Measurements from ENCODE around the gene MRPL11. TPM values are rescaled to one million over a fixed set of nuclear protein-coding genes. Genes with fewer than 3 reads are reported as not detected.

Gene MRPL11
- total and polyA plus RNA-seq, 2 of the 13 experiments (the other 11 are each of a cell fraction or from before 2014, with no cell fraction given) = 72.9 to 176 TPM

GRCh38 chr11:66418168-66418985 lies 20.3 kb downstream of the MRPL11 start (continued):
- peak; percentile 87 for TF ChIP-seq NFKB2 (CRISPR knock-in tag; IDR thresholded peaks at IDR 0.05; ENCODE audit: borderline replicate concordance)
- TF ChIP-seq ZNF879 (CRISPR knock-in tag; IDR thresholded peaks at IDR 0.05) = no peak
- peak; percentile 73 for TF ChIP-seq ZNF781 (CRISPR knock-in tag; IDR thresholded peaks at IDR 0.05; ENCODE audit: borderline replicate concordance, not compliant biosample characterization)
- no peak for TF ChIP-seq ZNF501 (CRISPR knock-in tag; IDR thresholded peaks at IDR 0.05)
- no peak for TF ChIP-seq DPF2 (CRISPR knock-in tag; IDR thresholded peaks at IDR 0.05; ENCODE audit: borderline replicate concordance, low read depth)
- peak; percentile 55; the same call in 1 of the 2 replicates for TF ChIP-seq ZNF878 (CRISPR knock-in tag; IDR thresholded peaks at IDR 0.05)
- no peak; the same call in 1 of the 2 replicates for TF ChIP-seq ZNF446 (CRISPR knock-in tag; IDR thresholded peaks at IDR 0.05)
- no peak for TF ChIP-seq RBM39 (IDR thresholded peaks at IDR 0.05; ENCODE audit: low read depth, low read length, poor library complexity, severe bottlenecking)
- TF ChIP-seq YEATS2 (CRISPR knock-in tag; IDR thresholded peaks at IDR 0.05; ENCODE audit: borderline replicate concordance) = peak; percentile 58; the same call in 1 of the 2 replicates
- TF ChIP-seq ZNF615 (CRISPR knock-in tag; IDR thresholded peaks at IDR 0.05; ENCODE audit: borderline replicate concordance) = no peak
- no peak for TF ChIP-seq ZNF770 (CRISPR knock-in tag; IDR thresholded peaks at IDR 0.05)
- TF ChIP-seq KLF16 (CRISPR knock-in tag; IDR thresholded peaks at IDR 0.05) = peak in 1 of 2 experiments; percentile 94; a peak in 2 of 4 replicates
- no peak for TF ChIP-seq MLLT10 (CRISPR knock-in tag; IDR thresholded peaks at IDR 0.05)
- TF ChIP-seq KIAA2018 (CRISPR knock-in tag; IDR thresholded peaks at IDR 0.05; ENCODE audit: borderline replicate concordance) = no peak
- no peak for TF ChIP-seq AGO1 (IDR thresholded peaks at IDR 0.05; ENCODE audit: low read depth, low read length, poor library complexity, severe bottlenecking)
- no peak for TF ChIP-seq ZKSCAN8 (CRISPR knock-in tag; IDR thresholded peaks at IDR 0.05; ENCODE audit: borderline replicate concordance)
- peak; percentile 98 for TF ChIP-seq SMAD3 (CRISPR knock-in tag; IDR thresholded peaks at IDR 0.05)
- peak; percentile 76; the same call in 1 of the 2 replicates for TF ChIP-seq FOXK1 (CRISPR knock-in tag; IDR thresholded peaks at IDR 0.05; ENCODE audit: borderline replicate concordance, low read depth)

All from HepG2 (cell line).